Measurements from ENCODE around the gene BTAF1. TPM values are rescaled to one million over a fixed set of nuclear protein-coding genes. Genes with fewer than 3 reads are reported as not detected.

Gene BTAF1
- polyA plus RNA-seq, 1 donor (not counting 4 experiments of a cell fraction or from before 2014, with no cell fraction given), result 42.9 TPM

DNA sequence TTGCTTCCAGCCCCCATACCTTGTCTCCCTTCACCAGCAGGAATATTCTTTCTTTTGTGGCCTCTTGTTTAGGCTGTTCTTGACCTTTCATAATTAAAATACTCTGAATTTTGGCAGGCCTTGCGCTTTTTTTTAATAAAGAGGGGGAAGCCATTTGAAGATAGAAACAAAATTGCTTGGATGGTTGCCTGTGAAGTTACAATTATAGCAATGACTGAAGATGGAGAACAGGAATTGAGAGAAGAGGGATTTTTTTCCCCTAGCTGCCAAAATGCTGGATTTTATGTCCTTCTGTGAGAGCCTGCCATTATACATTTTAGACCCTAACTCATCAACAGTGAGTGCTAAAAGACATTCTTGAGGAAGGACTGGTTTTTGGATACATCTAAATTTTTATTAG lies 39.0 kb upstream of the BTAF1 start:
- no peak overlapping the region for H3K27ac ChIP-seq (ENCODE audit: control insufficient read depth, insufficient read depth, low read length)
- dilution Hi-C loops (cut with MboI; ENCODE audit: extremely low pct_ligation_motif_present, low sequenced_read_pairs), result no loop called here
- no peak for DNase-seq (ENCODE audit: low read depth, low spot score)

DNA sequence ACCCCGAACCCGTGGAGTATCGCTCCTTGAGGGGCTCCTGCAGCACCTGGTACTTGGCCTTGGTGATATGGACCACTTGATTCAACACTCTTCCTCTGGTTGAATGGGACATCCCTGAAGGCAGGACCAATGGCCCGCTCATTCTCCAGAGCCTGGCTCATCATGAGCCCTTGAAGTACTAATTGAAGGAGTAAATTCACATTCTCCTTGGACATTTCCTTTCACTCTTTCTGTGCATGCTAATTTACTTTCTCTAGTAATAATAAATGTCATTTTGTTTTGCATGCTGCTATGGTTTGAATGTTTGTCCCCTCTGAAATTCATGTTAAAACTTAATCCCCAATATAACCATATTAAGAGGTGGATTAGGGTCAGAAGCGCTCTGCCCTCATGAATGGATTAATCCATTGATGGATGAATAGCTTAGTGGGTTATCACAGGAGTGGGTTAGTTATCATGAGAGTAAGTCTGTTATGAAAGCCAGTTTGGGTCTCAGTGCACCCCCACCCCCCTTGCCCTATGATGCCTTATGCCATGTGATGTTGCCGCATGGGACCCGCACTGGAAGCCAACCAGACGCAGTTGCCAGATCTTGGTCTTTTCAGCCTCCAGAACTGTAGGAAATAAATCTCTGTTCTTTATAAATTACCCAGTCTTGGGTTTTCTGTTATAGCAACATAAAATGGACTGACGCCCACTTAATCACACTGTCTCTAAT lies 38.0 kb upstream of the BTAF1 start:
- dilution Hi-C loops (cut with MboI; ENCODE audit: extremely low pct_ligation_motif_present, low sequenced_read_pairs), result no loop called here
- no peaks in the 10 kb centered on the region for H3K36me3 ChIP-seq (ENCODE audit: control insufficient read depth in 2 of 2, extremely low read depth in 1 of 2, insufficient read depth in 2 of 2, low read length in 2 of 2)
- H3K9me1 ChIP-seq (ENCODE audit: control insufficient read depth, extremely low read depth, insufficient read depth, low read length), result no peaks in the 10 kb centered on the region
- no peak overlapping the region for H3K27ac ChIP-seq (ENCODE audit: control insufficient read depth, insufficient read depth, low read length)
- no peaks in the 10 kb centered on the region for H3K9me3 ChIP-seq (ENCODE audit: control insufficient read depth, low read depth, low read length)
- no peaks in the 10 kb centered on the region for H3K79me2 ChIP-seq (ENCODE audit: control insufficient read depth, insufficient read depth, low read length)
- no peak overlapping the region for H3K4me3 ChIP-seq (ENCODE audit: control insufficient read depth in 2 of 3, extremely low read depth in 1 of 3, insufficient read depth in 2 of 3, low read depth in 1 of 3, low read length in 3 of 3)
- FAIRE-seq (no peak), DNase-seq (ENCODE audit: low read depth, low spot score) (no peak)
- no peaks in the 10 kb centered on the region for H3K27me3 ChIP-seq (ENCODE audit: control insufficient read depth, extremely low read depth, insufficient read depth, low read length)
- H2AFZ ChIP-seq (ENCODE audit: control insufficient read depth, low read length), result no peak overlapping the region
- TF ChIP-seq CTCF (optimal IDR thresholded peaks at IDR 0.05 in 1 of 3, IDR thresholded peaks at IDR 0.05 in 1 of 3, conservative IDR thresholded peaks at IDR 0.05 in 1 of 3; ENCODE audit: extremely low read depth in 1 of 3, insufficient read depth in 2 of 3, low read length in 3 of 3), result no peak
- no peak for TF ChIP-seq EZH2 (IDR thresholded peaks at IDR 0.05; ENCODE audit: low read length)
- H3K4me1 ChIP-seq (ENCODE audit: control insufficient read depth, extremely low read depth, insufficient read depth, low read length), result peaks cover 34% of the 10 kb centered on the region
- H3K4me2 ChIP-seq (ENCODE audit: control insufficient read depth, extremely low read depth, insufficient read depth, low read depth, low read length), result no peak overlapping the region
- no peak overlapping the region for H3K9ac ChIP-seq (ENCODE audit: control insufficient read depth, extremely low read depth, insufficient read depth, low read length)
- H4K20me1 ChIP-seq (ENCODE audit: control insufficient read depth, extremely low read depth, insufficient read depth, low read length), result no peaks in the 10 kb centered on the region

More for the DNA sequence above, 39.0 kb upstream of the BTAF1 start:
- no peak overlapping the region for H3K4me3 ChIP-seq (ENCODE audit: control insufficient read depth in 2 of 3, extremely low read depth in 1 of 3, insufficient read depth in 2 of 3, low read depth in 1 of 3, low read length in 3 of 3)
- H3K9me3 ChIP-seq (ENCODE audit: control insufficient read depth, low read depth, low read length), result no peaks in the 10 kb centered on the region
- H3K9ac ChIP-seq (ENCODE audit: control insufficient read depth, extremely low read depth, insufficient read depth, low read length), result no peak overlapping the region
- H3K4me2 ChIP-seq (ENCODE audit: control insufficient read depth, extremely low read depth, insufficient read depth, low read depth, low read length), result no peak overlapping the region
- H3K36me3 ChIP-seq (ENCODE audit: control insufficient read depth in 2 of 2, extremely low read depth in 1 of 2, insufficient read depth in 2 of 2, low read length in 2 of 2), result no peaks in the 10 kb centered on the region
- no peak overlapping the region for H2AFZ ChIP-seq (ENCODE audit: control insufficient read depth, low read length)
- H3K9me1 ChIP-seq (ENCODE audit: control insufficient read depth, extremely low read depth, insufficient read depth, low read length), result no peaks in the 10 kb centered on the region
- no peaks in the 10 kb centered on the region for H4K20me1 ChIP-seq (ENCODE audit: control insufficient read depth, extremely low read depth, insufficient read depth, low read length)
- TF ChIP-seq EZH2 (IDR thresholded peaks at IDR 0.05; ENCODE audit: low read length), result no peak
- TF ChIP-seq CTCF (optimal IDR thresholded peaks at IDR 0.05 in 1 of 3, IDR thresholded peaks at IDR 0.05 in 1 of 3, conservative IDR thresholded peaks at IDR 0.05 in 1 of 3; ENCODE audit: extremely low read depth in 1 of 3, insufficient read depth in 2 of 3, low read length in 3 of 3), result no peak
- no peaks in the 10 kb centered on the region for H3K27me3 ChIP-seq (ENCODE audit: control insufficient read depth, extremely low read depth, insufficient read depth, low read length)
- no peak for FAIRE-seq
- H3K4me1 ChIP-seq (ENCODE audit: control insufficient read depth, extremely low read depth, insufficient read depth, low read length), result peaks cover 43% of the 10 kb centered on the region
- no peaks in the 10 kb centered on the region for H3K79me2 ChIP-seq (ENCODE audit: control insufficient read depth, insufficient read depth, low read length)

Data from keratinocyte (primary cell).